CD1c-positive myeloid dendritic cell (primary cell): ENCODE measurements around the gene IWS1.
"Not testable (repeated sequence)": the region's sequence is repeated elsewhere in the genome, so short reads cannot be mapped to it uniquely, and the experiment has no call there.

Experiments used
- DNase-seq: peaks from one replicate; pipeline ENCODE4 v3.0.0-alpha.2; 2016; ENCODE audit errors: extremely low spot score

Gene IWS1

DNA sequence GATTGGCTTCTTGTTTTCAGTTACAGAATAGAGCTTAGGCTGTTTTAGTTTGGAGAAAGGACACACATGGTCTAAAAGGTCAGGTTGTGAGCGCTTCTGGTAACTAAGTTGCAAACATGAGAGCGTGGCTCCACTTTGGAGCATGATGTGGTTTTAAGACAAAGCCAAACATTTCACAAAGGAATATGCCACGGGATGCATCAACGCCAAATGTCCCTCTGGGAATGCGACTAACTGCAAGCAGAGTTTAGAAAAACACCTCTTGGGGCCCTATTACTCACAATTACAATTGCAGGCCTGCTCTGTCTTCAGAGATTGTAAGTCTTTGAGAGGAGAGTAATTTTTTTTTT lies 34.6 kb upstream of the IWS1 start:
- DNase-seq = no peak

DNA sequence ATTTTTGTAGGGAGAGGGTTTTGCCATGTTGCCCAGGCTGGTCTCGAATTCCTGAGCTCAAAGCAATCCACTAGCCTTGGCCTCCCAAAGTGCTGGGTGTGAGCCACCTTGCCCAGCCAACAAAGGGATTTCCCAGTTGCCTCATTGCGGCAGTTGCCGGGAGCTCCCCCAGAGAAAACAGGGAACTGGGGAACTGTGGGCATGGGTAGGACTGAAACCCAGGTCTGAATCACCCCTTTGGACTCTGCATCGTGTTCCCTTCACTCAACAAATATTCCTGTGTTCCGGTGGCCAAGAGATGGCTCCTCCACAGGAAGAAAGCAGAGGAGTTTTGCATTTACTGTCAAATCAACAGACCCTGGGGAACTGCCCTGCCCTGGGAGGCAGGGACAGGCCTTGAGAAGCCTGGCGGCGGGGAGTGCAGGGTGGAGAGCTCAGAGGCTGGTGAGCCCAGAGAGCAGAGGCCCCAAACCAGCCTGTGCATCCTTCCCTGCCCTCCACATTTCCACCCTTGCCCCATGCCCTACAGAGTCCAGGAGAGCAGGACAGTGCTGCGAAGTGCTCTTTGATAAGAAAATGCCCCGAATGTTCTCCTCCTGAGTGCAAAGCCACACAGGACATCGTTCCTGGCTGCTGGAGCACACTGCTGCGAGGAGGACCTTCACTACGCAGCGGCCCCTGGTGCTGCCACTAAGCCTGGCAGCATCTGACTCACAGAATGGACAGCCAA lies 34.1 kb upstream of the IWS1 start:
- peak; percentile 76 for DNase-seq

DNA sequence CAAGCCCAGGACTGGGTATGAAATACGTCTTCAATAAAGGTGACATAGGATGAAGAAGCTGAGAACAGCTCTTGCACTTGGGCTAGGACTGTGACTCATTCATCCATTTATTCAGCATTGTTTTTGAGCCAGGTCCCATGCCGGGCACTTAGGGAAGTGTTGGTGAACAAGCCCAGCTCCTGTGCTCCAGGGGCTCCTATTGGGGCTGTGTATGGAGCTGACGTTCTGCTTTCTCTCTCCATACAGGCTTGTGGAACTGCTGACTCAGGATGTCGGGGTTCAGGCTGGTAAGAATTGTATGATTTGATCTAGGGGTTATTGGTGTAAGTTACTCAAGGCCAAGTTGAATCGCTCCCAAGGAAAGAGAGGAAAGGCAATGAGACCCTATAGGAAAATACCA lies 33.2 kb upstream of the IWS1 start:
- DNase-seq = no peak

DNA sequence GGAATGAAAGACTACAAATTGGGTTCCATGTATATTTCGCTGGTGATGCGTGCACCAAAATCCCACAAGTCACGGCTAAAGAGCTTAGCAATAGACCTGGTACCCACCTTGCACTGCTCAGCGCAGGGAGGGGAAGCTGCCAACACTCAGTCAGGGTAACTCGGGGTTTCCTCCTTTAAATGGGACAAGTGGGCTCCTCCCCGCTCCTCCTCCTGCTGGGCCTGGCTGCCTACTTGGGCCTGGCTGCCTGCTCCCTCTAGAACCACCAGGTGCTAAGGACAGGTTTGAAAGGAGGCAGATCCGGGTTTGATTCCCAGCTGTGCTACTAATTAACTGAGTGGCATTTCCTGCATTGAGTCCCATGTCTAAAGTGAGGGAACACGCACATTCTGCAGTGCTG lies 32.6 kb upstream of the IWS1 start:
- DNase-seq = no peak

DNA sequence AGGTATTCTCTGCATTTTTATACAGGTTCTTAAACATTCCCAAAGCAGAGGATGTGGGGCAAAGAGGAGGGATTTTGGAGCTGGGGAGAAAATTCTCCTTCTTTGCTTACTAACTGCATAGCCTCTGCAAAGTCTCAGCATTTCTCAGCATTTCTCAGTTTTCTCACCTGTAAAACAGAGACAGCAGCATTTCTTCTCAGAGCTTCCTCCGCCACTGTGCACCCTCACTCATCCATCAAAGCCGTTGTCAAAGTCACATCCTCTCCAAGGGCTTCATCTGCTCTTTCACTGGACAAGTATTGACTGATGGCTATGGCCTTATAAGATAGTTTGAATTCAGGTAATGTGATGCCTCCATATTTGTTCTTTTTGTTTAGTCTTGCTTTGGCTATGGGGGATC lies 26.6 kb upstream of the IWS1 start:
- no peak for DNase-seq

DNA sequence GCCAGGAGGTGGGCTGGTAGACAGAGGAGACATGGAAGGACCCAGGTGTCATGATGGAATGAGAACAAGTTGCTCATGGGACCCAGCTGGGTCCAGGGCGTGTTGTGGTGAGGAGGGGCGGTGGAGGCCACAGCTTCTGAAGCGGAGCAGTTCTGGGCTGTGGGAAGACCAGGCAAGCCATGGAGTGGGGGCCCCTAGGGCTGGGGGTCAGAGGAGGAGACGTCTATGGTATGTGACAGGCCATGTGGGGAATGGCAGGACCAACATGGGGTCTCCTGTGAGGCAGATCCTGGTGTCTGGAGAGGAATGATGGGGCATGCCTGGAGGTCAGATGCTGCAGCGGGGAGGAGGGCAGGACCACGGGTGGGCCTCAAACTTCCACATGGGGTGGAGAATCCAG lies 26.0 kb upstream of the IWS1 start:
- DNase-seq = no peak

DNA sequence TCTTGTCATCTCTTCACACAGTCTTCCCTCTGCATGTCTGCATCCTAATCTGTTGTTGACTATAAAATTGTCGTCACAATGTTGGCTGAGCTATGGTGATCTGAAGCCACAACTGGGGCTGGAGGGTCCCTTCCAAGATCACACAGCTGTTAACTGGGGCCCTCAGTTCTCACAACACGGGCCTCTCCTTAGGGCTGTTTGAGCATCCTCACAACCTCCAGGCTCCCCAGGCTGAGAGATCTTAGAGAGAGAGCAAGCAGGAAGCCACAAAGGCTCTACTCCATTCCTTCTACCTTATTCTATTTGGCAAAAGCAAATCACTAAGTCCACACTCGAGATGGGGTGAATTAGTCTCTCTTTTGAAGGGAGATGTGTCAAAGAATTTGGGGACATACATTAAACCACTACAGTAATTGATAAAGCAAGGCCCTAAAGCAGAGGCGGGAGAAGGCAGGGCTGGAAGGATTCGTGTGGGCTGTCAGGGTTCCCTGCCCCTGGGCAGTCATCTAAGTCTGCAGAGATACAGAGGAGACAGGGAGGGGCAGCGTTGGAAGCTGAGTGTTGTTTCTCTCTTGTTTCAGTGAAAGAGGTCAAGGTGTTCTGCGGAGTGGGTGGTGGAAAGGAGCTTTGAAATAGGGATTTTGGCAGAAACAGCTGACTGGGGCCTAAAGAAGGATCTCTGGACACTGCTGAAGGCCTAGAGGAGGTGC lies 25.1 kb upstream of the IWS1 start:
- no peak for DNase-seq

DNA sequence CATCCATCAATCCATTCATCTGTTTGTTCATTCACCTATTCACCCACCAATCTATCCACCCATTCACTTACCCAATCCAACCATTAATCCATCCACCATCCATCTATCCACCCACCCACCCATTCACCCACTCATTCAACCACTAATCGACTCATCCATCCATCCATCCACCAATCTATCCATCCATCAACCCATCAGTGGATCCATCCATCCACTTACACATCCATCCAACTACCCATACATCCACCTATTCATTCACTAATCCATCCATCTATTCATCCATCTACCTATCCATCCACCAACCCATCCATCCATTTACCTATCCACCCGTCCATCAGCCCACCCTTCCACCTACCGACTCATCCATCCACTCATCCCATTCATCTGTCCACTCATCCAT lies 20.5 kb upstream of the IWS1 start:
- no peak for DNase-seq

DNA sequence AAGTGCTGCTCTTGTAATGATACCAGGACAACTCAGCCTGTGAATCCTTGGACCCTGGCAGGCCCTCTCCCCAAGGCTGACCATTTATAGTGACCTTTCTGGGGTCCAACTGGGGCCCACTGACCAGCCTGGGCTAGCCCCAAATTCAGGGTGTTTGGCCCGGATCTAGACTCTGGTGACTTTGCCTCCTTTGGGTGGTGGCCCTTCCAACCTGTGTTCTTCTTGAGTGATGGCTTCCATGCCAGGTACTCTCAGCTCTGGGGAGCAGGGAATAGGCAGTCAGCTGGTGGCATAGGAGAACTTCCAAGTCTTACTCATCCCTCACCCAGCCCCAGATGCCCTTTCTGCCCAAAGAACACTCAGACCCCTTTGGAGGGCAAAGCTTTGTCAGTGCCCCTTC lies 19.5 kb upstream of the IWS1 start:
- no peak for DNase-seq

DNA sequence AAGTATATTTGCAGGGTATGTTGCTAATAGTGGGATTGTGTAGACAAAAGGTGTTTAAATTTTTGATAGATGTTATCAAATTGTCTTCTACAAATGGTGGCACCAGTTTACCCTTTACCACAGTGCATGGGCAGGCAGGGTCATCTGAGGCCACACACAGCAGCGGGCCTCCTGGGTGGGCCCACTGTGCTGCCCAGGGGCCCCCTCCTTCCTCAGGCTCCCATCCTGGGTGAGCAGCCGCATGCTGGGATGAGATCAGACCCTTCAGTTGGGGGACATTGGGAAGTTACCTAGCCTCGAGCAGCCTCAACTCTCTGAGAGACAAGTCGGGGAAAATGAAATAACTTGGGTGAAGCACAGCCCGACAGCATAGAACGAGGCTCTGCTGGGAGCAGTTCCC lies 18.9 kb upstream of the IWS1 start:
- no peak for DNase-seq

DNA sequence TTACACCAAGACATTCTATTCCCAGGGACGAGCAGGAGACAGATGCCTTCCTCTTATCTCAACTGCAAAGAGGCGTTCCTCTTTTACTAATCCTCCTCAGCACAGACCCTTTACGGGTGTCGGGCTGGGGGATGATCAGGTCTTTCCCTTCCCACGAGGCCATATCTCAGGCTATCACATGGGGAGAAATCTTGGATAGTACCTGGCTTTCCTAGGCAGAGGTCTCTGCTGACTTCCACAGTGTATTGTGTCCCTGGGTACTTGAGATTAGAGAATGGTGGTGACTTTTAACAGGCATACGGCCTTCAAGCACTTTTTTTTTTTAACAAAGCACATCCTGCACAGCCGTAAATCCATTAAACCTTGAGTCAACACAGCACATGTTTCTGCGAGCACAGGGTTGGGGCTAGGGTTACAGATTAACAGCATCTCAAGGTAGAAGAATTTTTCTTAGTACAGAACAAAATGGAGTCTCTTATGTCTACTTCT lies 16.8 kb upstream of the IWS1 start:
- DNase-seq = not testable (repeated sequence)

DNA sequence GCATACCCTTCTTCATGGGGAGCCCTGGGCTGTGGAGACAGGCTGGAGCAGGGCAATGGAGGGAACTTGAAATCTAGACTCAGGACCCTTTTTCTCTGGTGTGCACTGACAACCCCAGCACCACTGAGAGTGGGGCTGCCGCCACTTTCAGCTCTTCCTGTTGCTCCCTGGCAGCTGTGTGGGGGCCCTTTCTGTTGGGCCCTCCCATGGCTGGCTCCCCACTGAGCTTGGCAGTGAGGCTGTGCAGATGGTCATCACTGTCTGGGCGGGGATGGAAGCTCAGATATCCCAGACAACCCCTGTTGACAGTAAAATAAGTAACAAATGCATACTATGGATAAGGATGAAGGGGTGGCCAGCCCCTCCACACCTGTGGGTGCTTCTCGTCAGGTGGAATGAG lies 15.9 kb upstream of the IWS1 start:
- DNase-seq = no peak

DNA sequence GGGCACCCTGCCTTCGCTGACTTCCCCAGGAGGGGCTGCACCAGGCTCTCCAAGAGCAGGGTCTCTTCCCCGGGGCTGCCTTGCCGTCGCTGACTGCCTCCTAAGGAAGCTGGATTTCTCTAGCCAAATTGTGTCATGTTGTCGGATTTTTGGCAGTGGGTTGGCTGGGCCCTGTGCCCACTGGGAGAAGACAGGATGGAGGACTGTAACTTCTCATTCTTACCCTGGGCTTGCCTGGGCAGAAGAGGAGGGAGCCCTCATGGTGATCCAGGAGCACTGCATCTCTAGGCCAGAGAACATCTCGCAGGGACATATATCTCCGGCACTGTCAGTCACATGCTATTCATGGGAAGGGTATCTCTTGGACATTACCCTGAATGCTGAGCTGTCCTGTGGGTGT lies 15.5 kb upstream of the IWS1 start:
- DNase-seq = no peak

DNA sequence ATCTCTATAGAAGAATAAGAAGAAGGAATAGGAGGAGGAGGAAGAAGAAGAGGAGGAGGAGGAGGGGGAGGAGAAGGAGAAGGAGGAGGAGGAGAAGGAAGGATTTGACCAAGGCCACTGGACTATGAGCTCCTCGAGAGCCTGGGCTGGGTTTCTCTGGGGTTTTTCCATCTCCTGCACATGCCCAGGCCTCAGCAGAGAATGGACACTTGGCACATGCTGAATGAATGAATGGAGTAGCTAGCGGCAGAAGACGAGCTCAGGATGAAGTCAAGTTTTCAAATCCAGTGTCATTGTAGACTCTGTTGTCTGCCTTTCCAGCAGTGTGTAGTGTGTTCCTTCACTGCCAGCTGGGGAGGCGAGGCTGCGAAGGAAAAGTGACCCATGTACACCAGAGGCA lies 11.4 kb upstream of the IWS1 start:
- DNase-seq = no peak

DNA sequence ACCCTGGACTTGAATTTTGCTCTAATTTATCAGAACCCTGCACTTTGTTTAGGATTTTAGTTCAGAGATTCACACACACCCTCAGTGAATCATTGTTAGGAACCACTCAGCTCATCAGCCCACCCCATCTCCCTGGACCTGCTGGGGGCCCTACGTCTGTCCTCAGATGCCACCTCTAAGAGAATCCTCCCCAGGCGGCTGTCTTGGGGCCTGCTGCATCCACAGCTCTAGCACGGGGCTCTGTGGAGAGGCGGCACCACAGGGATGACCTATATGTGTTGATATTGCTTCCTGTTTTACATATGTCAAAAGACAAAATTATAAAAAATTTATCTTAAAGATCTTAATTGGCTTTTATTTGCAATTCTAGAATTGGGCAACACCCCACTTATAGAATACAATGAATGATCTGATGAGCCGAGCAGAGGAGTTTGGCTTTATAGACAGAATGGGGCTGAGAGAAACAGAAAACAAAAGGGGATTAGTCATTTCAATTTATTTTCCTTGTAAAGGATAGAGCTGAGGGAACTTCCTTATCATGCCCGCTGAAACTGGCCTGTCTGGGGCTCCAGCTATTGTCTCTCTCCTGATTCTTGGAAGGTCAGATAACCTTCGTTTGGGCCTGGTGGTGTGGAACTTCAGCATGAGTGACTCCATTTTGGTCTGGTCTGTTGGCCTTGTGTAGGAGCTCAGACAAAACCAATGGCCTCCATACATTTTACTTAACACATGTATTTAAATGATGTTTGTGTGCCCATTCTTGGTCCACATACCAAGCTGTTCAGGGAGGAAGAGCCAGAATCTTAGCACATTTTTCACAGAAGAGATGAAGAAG lies 10.6 kb upstream of the IWS1 start:
- DNase-seq = no peak

DNA sequence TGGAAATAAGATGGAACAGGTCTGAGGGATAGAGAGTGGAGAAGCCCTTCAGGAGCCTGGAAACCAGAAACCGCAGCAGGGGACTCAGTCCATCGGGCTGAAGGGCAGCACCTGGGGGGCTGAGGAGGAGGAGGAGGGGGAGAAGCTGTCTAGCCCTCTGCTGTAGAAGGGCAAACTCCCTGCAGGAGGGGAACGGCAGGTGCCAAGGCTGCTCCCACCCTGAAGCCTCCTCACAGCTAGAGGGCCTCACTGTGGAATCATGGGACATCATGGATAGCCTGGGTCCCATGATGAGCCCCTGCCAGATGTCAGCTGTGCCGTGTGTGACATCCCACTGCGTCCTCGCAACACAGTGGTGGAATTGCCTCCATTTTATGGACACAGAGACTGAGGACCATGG lies 9.6 kb upstream of the IWS1 start:
- DNase-seq = no peak

DNA sequence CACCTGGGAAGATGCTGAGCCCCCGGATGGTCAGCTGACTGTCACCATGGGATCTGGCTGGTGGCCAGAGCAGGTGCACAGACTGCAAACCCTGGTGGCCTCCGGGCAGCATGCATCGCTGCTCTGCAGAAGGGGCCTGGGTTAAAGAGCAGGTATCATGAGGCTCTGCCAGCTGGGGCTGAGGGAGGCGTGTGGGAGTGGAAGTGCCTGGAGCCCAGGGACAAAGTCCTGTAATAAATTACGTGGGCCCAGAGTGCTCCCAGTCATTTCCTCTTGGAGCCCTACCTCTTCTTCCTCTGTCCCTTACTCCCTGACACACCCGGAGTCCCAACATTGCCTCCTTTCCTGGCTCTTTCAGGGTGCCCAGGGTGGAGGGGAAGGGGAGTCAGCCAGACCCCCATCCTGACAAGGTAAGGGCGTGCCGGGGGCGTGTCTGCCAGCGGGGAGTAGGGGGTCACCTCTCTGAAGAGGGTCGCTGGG lies 9.2 kb upstream of the IWS1 start, which contains the start of gene MYO7B:
Gene MYO7B (plus strand): TSS at position 262 of the 480 bp plus-strand sequence. CDS start 24,040 bp downstream, outside the sequence.
- no peak for DNase-seq

DNA sequence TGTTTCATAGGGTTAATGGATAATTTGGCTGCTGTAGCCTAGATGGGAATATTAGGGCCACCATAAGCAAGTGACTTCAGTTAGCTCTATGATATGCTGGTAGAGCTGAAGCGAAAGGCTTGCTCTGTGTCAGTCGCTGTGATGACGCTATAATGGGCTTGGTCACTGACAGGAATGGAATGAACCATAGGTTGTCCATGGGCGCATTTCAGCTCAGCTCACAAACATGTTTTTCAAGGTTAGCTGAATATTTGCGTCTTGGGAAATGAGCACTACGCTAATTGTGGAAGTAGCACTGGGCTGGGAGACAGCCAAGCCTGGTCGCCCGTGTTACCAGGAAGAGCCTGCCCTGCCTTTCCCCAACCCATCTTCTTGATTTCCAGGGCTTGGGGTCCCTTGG lies 6.0 kb upstream of the IWS1 start:
- DNase-seq = no peak

DNA sequence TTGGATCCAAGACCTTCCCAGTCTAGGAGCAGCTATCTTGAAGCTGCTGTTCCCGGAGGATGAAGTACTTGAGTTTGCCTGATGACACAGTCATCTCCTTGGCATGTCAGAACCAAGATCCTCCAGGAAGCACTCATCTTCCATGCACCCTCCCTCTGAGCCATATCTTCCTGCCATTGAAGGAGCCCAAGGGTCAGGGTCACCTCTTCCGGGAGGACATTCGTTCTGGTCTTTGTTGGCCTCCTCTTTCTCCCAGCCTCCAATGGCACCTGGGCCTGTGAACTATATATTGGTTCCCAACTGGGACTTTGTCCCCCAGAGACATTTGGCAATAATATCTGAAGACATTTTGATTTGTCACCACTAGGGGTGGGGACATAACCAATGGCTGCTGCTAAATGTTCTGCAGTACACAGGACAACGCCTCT lies 4.9 kb upstream of the IWS1 start:
- DNase-seq = no peak

DNA sequence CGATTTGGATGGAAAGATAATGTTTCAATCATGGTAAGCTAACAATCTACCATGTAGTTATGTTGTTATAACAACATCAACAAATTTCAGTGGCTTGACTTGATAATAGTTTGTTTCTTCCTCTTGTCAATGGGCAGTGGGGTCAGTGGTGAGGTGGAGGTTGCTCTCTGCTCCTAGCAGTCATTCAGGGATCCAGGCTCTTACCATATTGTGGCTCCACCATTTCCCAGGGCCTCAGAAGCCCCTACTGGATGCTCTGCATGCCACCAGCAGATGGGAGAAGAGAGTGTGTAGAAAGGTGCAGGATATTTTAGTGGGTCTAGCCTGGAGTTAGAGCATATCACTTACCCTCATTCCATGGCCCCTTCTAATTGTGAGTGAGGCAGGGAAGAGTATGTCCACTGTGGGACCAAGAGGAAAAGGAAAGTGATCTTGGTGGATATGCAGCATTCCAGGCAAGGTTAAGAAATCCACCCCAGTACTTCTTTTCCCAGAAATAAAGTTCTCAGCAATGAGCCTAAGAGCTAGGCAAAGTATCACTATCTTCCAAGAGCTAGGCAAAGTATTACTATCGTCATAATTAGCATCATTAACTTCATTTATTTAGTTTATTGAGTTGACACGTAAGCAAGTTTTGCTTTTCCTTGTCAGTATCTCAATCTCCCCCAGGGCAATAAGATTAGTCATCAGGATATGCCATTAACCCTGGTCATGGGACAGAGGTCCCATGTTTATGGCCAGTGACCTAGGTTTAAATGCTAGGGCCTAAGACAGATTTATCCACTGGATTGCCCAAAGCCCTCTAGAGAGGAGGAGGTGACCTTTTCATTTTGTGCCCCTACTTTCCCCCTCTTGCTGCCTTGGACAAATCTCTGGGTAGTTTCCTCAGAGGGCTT lies 4.2 kb upstream of the IWS1 start:
- no peak for DNase-seq

DNA sequence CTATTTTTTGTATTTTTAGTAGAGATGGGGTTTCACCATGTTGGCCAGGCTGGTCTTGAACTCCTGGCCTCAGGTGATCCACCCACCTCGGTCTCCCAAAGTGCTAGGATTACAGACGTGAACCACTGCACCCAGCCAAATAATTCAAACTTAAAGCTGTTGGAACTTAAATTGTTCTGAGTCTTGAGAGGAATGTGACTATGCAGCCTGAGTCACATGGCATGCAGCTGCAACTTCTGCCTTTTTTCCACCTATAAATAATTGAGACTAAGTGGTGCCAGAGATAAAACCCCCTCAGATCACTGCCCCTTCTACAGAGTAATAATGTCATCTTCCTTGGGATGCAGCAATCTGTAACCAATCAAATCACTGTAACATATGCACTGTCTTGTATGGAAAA lies 3.1 kb upstream of the IWS1 start:
- not testable (repeated sequence) for DNase-seq
